OCI-LY1 (cell line): ENCODE data around the gene LPAR5.

ENCODE experiments used
- CTCF ChIP-seq: fragments of 200-600 bp; sonication (generic), shearing (Covaris generic); IDR thresholded peaks from 2 replicates; pipeline ENCODE4 v1.5.1; 2017; ENCODE audit warnings: mild to moderate bottlenecking, antibody characterized with exemption, low read length, moderate library complexity, mixed read lengths
- EZH2 ChIP-seq: fragments of 200-600 bp; sonication (generic), shearing (Covaris generic); IDR thresholded peaks from 2 replicates; pipeline ENCODE4 v1.8.0; 2017; ENCODE audit warnings: borderline replicate concordance, mixed run types, mild to moderate bottlenecking, antibody characterized with exemption, low read length, moderate library complexity, mixed read lengths

GRCh38 chr12:6602526-6602925 is 33.2 kb downstream of the LPAR5 start:
- TF ChIP-seq CTCF (no peak), EZH2 (no peak)
